ENCODE measurements around the gene MYLK2. TPM values are rescaled to one million over a fixed set of nuclear protein-coding genes. Genes with fewer than 3 reads are reported as not detected.
A peak's percentile ranks its signal among the peaks of the same experiment; 100 is the strongest.

Gene MYLK2
- total RNA-seq, 1 donor from 2014 or later: 1.8 TPM

DNA sequence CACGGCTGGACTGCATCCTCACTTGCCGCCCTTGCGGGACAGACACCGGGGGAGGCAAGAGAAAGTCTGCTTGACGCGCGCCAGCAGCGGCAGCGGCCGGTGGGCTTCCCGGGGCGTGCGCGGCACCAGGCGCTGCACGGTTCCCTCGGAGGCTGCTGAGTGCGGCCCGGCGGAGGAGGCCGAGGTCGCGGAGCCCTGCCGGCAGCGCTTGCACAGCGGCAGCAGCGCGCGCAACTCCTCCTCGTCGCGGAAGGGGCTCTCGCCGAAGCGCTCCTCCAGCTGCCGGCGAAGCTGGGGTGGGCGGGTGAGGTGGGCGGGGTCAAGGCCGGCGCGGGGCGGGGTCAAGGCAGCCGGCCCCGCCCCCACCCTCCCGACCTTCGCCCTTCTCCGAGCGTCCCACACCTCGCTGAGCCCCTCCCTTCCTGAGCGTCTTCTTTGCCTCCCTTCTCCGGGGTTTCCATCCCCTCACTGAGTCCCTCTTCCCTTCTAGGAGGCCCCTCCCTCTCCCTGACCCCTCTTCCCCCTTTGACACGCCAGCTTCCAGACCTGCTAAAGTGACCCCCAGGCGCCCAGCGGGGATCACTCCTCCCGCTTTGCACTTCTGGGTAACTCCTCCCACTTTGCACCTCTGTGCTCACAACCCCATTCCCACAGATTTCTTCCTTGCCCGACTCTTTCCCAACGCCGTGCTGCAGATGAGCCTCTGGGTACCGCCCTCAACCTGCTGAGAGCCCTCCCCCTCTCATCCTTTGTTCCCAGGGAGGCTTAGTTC, 42.4 kb downstream of the MYLK2 start:
- Histone ChIP-seq H3K27me3 (ENCODE audit: control insufficient read depth, insufficient read depth, low read length) (peaks cover 51% of the 10 kb centered on the region), H3K4me3 (ENCODE audit: low read depth, low read length) (peak overlapping the region; percentile 42), H3K36me3 (ENCODE audit: control insufficient read depth, insufficient read depth, low read length) (no peaks in the 10 kb centered on the region)
- no peak for DNase-seq (ENCODE audit: low read depth)
- TF ChIP-seq CTCF (IDR thresholded peaks at IDR 0.05; ENCODE audit: insufficient read depth, low read length, poor library complexity, severe bottlenecking): no peak

GRCh38 chr20:31862157-31862470, 43.0 kb downstream of the MYLK2 start:
- no peak overlapping the region for H3K4me3 ChIP-seq (ENCODE audit: low read depth, low read length)
- TF ChIP-seq CTCF (IDR thresholded peaks at IDR 0.05; ENCODE audit: insufficient read depth, low read length, poor library complexity, severe bottlenecking): no peak

GRCh38 chr20:31862506-31862905, 43.4 kb downstream of the MYLK2 start:
- Histone ChIP-seq H3K27me3 (ENCODE audit: control insufficient read depth, insufficient read depth, low read length) (peaks cover 45% of the 10 kb centered on the region), H3K36me3 (ENCODE audit: control insufficient read depth, insufficient read depth, low read length) (no peaks in the 10 kb centered on the region), H3K4me3 (ENCODE audit: low read depth, low read length) (no peak overlapping the region)
- DNase-seq (ENCODE audit: low read depth): no peak
- no peak for TF ChIP-seq CTCF (IDR thresholded peaks at IDR 0.05; ENCODE audit: insufficient read depth, low read length, poor library complexity, severe bottlenecking)

More at GRCh38 chr20:31862157-31862470, 43.0 kb downstream of the MYLK2 start:
- Histone ChIP-seq H3K36me3 (ENCODE audit: control insufficient read depth, insufficient read depth, low read length) (no peaks in the 10 kb centered on the region), H3K27me3 (ENCODE audit: control insufficient read depth, insufficient read depth, low read length) (peaks cover 48% of the 10 kb centered on the region)
- no peak for DNase-seq (ENCODE audit: low read depth)

DNA sequence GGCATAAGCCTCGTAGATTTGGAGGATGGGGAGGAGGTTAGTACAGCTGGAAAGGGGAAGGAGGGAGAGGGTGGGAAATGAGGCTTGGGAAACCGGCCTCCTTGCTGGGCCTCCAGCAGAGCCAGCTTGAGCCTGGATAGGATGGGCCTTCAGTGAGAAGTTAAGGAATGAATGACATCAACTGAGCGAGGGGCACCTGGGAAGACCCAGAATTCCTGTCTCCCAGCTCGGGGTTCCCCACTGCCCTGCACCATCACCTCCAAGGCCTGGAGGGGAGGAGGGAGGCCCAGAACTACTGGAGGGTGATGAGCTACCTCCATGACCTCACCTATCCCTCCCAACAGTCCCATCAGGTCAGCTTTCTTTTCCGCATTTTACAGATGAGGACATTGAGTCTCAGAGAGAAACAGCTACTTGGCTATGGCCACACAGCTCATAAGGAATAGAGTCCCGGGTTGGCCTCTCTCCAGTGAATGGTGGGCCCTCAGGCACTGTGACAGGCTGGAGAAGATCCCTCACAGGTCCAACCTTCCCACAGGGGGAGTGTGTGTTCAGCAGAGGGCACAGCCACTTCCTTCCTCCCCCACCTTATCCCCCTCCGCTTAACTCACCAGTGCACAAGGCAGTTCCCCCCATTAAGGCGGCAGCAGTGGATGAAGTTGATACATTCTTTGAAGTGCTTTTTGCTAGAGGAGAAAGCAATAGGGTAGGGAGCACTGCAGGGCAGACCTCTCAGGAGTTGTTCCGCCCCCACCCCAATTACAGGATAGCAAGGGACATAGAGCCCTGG, 44.3 kb downstream of the MYLK2 start:
- H3K4me3 ChIP-seq (ENCODE audit: low read depth, low read length): no peak overlapping the region
- H3K36me3 ChIP-seq (ENCODE audit: control insufficient read depth, insufficient read depth, low read length): no peaks in the 10 kb centered on the region
- DNase-seq (ENCODE audit: low read depth): no peak
- TF ChIP-seq CTCF (IDR thresholded peaks at IDR 0.05; ENCODE audit: insufficient read depth, low read length, poor library complexity, severe bottlenecking): no peak
- H3K27me3 ChIP-seq (ENCODE audit: control insufficient read depth, insufficient read depth, low read length): peaks cover 39% of the 10 kb centered on the region

GRCh38 chr20:31864521-31865400, 45.6 kb downstream of the MYLK2 start:
- H3K27me3 ChIP-seq (ENCODE audit: control insufficient read depth, insufficient read depth, low read length): peaks cover 40% of the 10 kb centered on the region
- TF ChIP-seq CTCF (IDR thresholded peaks at IDR 0.05; ENCODE audit: insufficient read depth, low read length, poor library complexity, severe bottlenecking): no peak
- DNase-seq (ENCODE audit: low read depth): no peak

More at GRCh38 chr20:31864521-31865400, 45.6 kb downstream of the MYLK2 start:
- H3K36me3 ChIP-seq (ENCODE audit: control insufficient read depth, insufficient read depth, low read length): no peaks in the 10 kb centered on the region
- H3K4me3 ChIP-seq (ENCODE audit: low read depth, low read length): no peak overlapping the region

Data from kidney epithelial cell (primary cell).